ENCODE measurements around the gene GATD1. TPM values are rescaled to one million over a fixed set of nuclear protein-coding genes. Genes with fewer than 3 reads are reported as not detected.
A peak's percentile ranks its signal among the peaks of the same experiment; 100 is the strongest.

GATD1 gene
- total and polyA plus RNA-seq, 9 of the 15 experiments (the other 6 are each of a cell fraction or from before 2014, with no cell fraction given), result 2.8 to 144 (median 36.9) TPM

GRCh38 chr11:726278-727220 is 50.7 kb downstream of the GATD1 start (continued):
- peak; percentile 67 to 81 for TF ChIP-seq E2F6 (IDR thresholded peaks at IDR 0.05; ENCODE audit: borderline replicate concordance in 1 of 2, extremely low read depth in 1 of 2, insufficient read depth in 1 of 2, insufficient read length in 1 of 2, low read depth in 1 of 2, low read length in 1 of 2, poor library complexity in 1 of 2, severe bottlenecking in 1 of 2)
- no peak for TF ChIP-seq HOMEZ (CRISPR knock-in tag; IDR thresholded peaks at IDR 0.05)
- no peak for TF ChIP-seq SMARCE1 (IDR thresholded peaks at IDR 0.05)
- no peak; the same call in 1 of the 2 replicates for TF ChIP-seq GATAD2A (IDR thresholded peaks at IDR 0.05)
- TF ChIP-seq KLF13 (tag; IDR thresholded peaks at IDR 0.05; ENCODE audit: borderline replicate concordance, low read depth), result peak; percentile 66; the same call in 1 of the 2 replicates
- TF ChIP-seq, protein P1, sequence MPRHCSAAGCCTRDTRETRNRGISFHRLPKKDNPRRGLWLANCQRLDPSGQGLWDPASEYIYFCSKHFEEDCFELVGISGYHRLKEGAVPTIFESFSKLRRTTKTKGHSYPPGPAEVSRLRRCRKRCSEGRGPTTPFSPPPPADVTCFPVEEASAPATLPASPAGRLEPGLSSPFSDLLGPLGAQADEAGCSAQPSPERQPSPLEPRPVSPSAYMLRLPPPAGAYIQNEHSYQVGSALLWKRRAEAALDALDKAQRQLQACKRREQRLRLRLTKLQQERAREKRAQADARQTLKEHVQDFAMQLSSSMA (CRISPR knock-in tag; IDR thresholded peaks at IDR 0.05), result no peak
- TF ChIP-seq, protein P2, sequence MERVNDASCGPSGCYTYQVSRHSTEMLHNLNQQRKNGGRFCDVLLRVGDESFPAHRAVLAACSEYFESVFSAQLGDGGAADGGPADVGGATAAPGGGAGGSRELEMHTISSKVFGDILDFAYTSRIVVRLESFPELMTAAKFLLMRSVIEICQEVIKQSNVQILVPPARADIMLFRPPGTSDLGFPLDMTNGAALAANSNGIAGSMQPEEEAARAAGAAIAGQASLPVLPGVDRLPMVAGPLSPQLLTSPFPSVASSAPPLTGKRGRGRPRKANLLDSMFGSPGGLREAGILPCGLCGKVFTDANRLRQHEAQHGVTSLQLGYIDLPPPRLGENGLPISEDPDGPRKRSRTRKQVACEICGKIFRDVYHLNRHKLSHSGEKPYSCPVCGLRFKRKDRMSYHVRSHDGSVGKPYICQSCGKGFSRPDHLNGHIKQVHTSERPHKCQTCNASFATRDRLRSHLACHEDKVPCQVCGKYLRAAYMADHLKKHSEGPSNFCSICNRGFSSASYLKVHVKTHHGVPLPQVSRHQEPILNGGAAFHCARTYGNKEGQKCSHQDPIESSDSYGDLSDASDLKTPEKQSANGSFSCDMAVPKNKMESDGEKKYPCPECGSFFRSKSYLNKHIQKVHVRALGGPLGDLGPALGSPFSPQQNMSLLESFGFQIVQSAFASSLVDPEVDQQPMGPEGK (CRISPR knock-in tag; IDR thresholded peaks at IDR 0.05; ENCODE audit: borderline replicate concordance), result no peak
- TF ChIP-seq CUX1 (CRISPR knock-in tag; IDR thresholded peaks at IDR 0.05), result no peak
- no peak for TF ChIP-seq TRIM28 (IDR thresholded peaks at IDR 0.05)
- TF ChIP-seq CC2D1A (IDR thresholded peaks at IDR 0.05), result no peak
- no peak for TF ChIP-seq CBX3 (IDR thresholded peaks at IDR 0.05; ENCODE audit: borderline replicate concordance in 1 of 2, low read length in 2 of 2)
- no peak for TF ChIP-seq CAMTA2 (CRISPR knock-in tag; conservative IDR thresholded peaks at IDR 0.05)
- no peak for TF ChIP-seq THRA (IDR thresholded peaks at IDR 0.05)

All from K562 (cell line).